HCT116 (cell line): ENCODE results near the gene KLK8. TPM values are rescaled to one million over a fixed set of nuclear protein-coding genes. Genes with fewer than 3 reads are reported as not detected.

Experiments
- ATAC-seq: fragments of 200-7000 bp; cut with Tn5 transposase; 2 replicates; pipeline ENCODE4 v1.9.1; 2020; ENCODE audit warnings: mild to moderate bottlenecking, moderate library complexity
- BruUV-seq: library from RNA; stranded (reverse); fragments of 400-500 nt; replicated peaks from 2 replicates; lab custom pipeline; 2021; lab: Mats Ljungman, UMichigan
- CTCF ChIA-PET: fragments of 300-600 bp; sonication (Branson Sonifier 250); formaldehyde crosslinking; loops from one replicate; lab custom pipeline; 2021; ENCODE audit warnings: antibody characterized with exemption; lab: Charles Lee
- POLR2A ChIA-PET: fragments of 300-600, 350-600 bp; sonication (Branson Sonifier 250); formaldehyde crosslinking; loops from one replicate; lab custom pipeline; 2021; ENCODE audit warnings: antibody characterized with exemption; lab: Charles Lee
- RAD21 ChIA-PET, 2 experiments: fragments of 300-600 bp; sonication (Branson Sonifier 250); formaldehyde crosslinking; loops; one replicate each; lab custom pipeline; 2023; ENCODE audit warnings: low total read pairs in 2 of 2; ENCODE audit not compliant: uncharacterized antibody in 2 of 2, unreplicated experiment in 2 of 2, low non-redundant PET in 1 of 2; lab: Charles Lee
- DNase-seq: peaks from one replicate; pipeline ENCODE4 v3.0.0-alpha.2; 2010; ENCODE audit warnings: low read depth, low spot score
- H2AFZ ChIP-seq: fragments of 200-600 bp; shearing (Covaris generic), sonication (generic); 2 replicates; pipeline ENCODE4 v1.6.1; 2017; ENCODE audit warnings: low read depth, mixed run types, mixed read lengths, antibody characterized with exemption, low read length; ENCODE audit not compliant: poor library complexity, severe bottlenecking
- H3K27ac ChIP-seq: 2 replicates; pipeline ENCODE4 v1.5.1; 2012; ENCODE audit warnings: low read depth, low read length
- H3K27me3 ChIP-seq: fragments of 200-600 bp; sonication (generic); 2 replicates; pipeline ENCODE4 v1.6.1; 2016; ENCODE audit warnings: mixed run types, low read length, mixed read lengths; ENCODE audit not compliant: insufficient read depth
- H3K36me3 ChIP-seq, 2 experiments: fragments of 200-500 bp in 1 of 2; fragments of 200-600 bp in 1 of 2; sonication (Bioruptor generic) in 1 of 2; sonication (generic) in 1 of 2; 2 replicates each; pipeline versions ENCODE4 v1.5.1 to v1.6.1; 2014 to 2016; ENCODE audit warnings: low read length in 2 of 2, inconsistent platforms in 1 of 2, mixed read lengths in 1 of 2, mixed run types in 1 of 2; ENCODE audit not compliant: insufficient read depth in 2 of 2, control insufficient read depth in 1 of 2
- H3K4me1 ChIP-seq, 2 experiments: fragments of 200-600 bp in 1 of 2; sonication (generic) in 1 of 2; 2 replicates each; pipeline versions ENCODE4 v1.5.1 to v1.6.1; 2012 to 2017; ENCODE audit warnings: low read length in 2 of 2, inconsistent platforms in 1 of 2, mild to moderate bottlenecking in 1 of 2, mixed read lengths in 1 of 2, mixed run types in 1 of 2, moderate library complexity in 1 of 2; ENCODE audit not compliant: insufficient read depth in 2 of 2, control insufficient read depth in 1 of 2
- H3K4me2 ChIP-seq: fragments of 200-600 bp; sonication (generic); 2 replicates; pipeline ENCODE4 v1.6.1; 2017; ENCODE audit warnings: mixed run types, low read length, mixed read lengths
- H3K4me3 ChIP-seq, 2 experiments: fragments of 200-600 bp in 1 of 2; sonication (generic) in 1 of 2; replicated peaks in 1 of 2; 2 replicates each; pipeline ENCODE4 v1.5.1; 2011 to 2016; ENCODE audit warnings: low read length in 2 of 2, control low read depth in 1 of 2, low read depth in 1 of 2, mild to moderate bottlenecking in 1 of 2, mixed read lengths in 1 of 2, mixed run types in 1 of 2
- H3K79me2 ChIP-seq: fragments of 200-600 bp; sonication (generic); 2 replicates; pipeline ENCODE4 v1.6.1; 2017; ENCODE audit warnings: mild to moderate bottlenecking, mixed run types, low read length, moderate library complexity, mixed read lengths; ENCODE audit not compliant: insufficient read depth
- H3K9ac ChIP-seq: fragments of 200-600 bp; sonication (generic); 2 replicates; pipeline ENCODE4 v1.6.1; 2016; ENCODE audit warnings: low read length, mixed read lengths
- H3K9me2 ChIP-seq: fragments of 200-600 bp; sonication (generic), shearing (Covaris generic); 2 replicates; pipeline ENCODE4 v1.6.1; 2017; ENCODE audit warnings: mixed run types, mild to moderate bottlenecking, moderate library complexity; ENCODE audit not compliant: insufficient read depth
- H3K9me3 ChIP-seq, 2 experiments: fragments of 200-500 bp in 1 of 2; fragments of 200-600 bp in 1 of 2; sonication (Bioruptor generic) in 1 of 2; sonication (generic) in 1 of 2; 2 replicates each; pipeline ENCODE4 v1.6.1; 2014 to 2017; ENCODE audit warnings: low read length in 2 of 2, mixed read lengths in 2 of 2, inconsistent platforms in 1 of 2, low read depth in 1 of 2, mild to moderate bottlenecking in 1 of 2, mixed run types in 1 of 2, moderate library complexity in 1 of 2; ENCODE audit not compliant: control insufficient read depth in 1 of 2, insufficient read depth in 1 of 2
- H4K20me1 ChIP-seq: fragments of 200-600 bp; sonication (generic), shearing (Covaris generic); 2 replicates; pipeline ENCODE4 v1.6.1; 2017; ENCODE audit warnings: mixed run types, mild to moderate bottlenecking, moderate library complexity; ENCODE audit not compliant: insufficient read depth
- CBX3 ChIP-seq: IDR thresholded peaks from 2 replicates; pipeline ENCODE4 v1.6.1; 2012; ENCODE audit warnings: low read depth
- CEBPB ChIP-seq: IDR thresholded peaks from 2 replicates; pipeline ENCODE4 v1.6.1; 2012; ENCODE audit warnings: low read depth
- EGR1 ChIP-seq: IDR thresholded peaks from 2 replicates; pipeline ENCODE4 v1.6.1; 2012; ENCODE audit warnings: low read depth
- ELF1 ChIP-seq: IDR thresholded peaks from 2 replicates; pipeline ENCODE4 v1.6.1; 2012; ENCODE audit warnings: low read depth, borderline replicate concordance
- FOSL1 ChIP-seq: IDR thresholded peaks from 2 replicates; pipeline ENCODE4 v1.6.1; 2012; ENCODE audit warnings: low read depth
- MAX ChIP-seq: IDR thresholded peaks from 2 replicates; pipeline ENCODE4 v1.6.1; 2012
- POLR2A ChIP-seq: IDR thresholded peaks from 2 replicates; pipeline ENCODE4 v1.7.0; 2011; ENCODE audit warnings: borderline replicate concordance; ENCODE audit not compliant: insufficient read depth, insufficient read length; ENCODE audit errors: extremely low read depth
- RAD21 ChIP-seq: IDR thresholded peaks from 2 replicates; pipeline ENCODE4 v1.6.1; 2012; ENCODE audit warnings: low read depth, mild to moderate bottlenecking
- SIN3A ChIP-seq: IDR thresholded peaks from 2 replicates; pipeline ENCODE4 v1.6.1; 2012; ENCODE audit warnings: low read depth
- SP1 ChIP-seq: IDR thresholded peaks from 2 replicates; pipeline ENCODE4 v1.6.1; 2012; ENCODE audit warnings: low read depth
- SRF ChIP-seq: IDR thresholded peaks from 2 replicates; pipeline ENCODE4 v1.6.1; 2012; ENCODE audit warnings: low read depth
- TCF7L2 ChIP-seq: IDR thresholded peaks from 2 replicates; pipeline ENCODE4 v1.7.0; 2011; ENCODE audit warnings: borderline replicate concordance, inconsistent platforms; ENCODE audit not compliant: insufficient read depth, insufficient read length; ENCODE audit errors: extremely low read depth
- YY1 ChIP-seq: IDR thresholded peaks from 2 replicates; pipeline ENCODE4 v1.6.1; 2011; ENCODE audit warnings: low read length, low read depth, moderate library complexity, mild to moderate bottlenecking; ENCODE audit not compliant: insufficient replicate concordance; ENCODE audit errors: extremely low read depth
- ZBTB33 ChIP-seq: IDR thresholded peaks from 2 replicates; pipeline ENCODE4 v1.6.1; 2011; ENCODE audit warnings: mild to moderate bottlenecking, low read length, moderate library complexity; ENCODE audit not compliant: insufficient replicate concordance; ENCODE audit errors: extremely low read depth
- ZFX ChIP-seq: fragments of 450-650 bp; IDR thresholded peaks from 2 replicates; pipeline ENCODE4 v1.6.1; 2017
- intact Hi-C: fragments of 100-400 bp; cut with micrococcal nuclease; formaldehyde crosslinking; loops from 2 replicates; pipeline ENCODE4 v1.10.0; 2022
- total RNA-seq: library from RNA; stranded (reverse); gene quantifications from one replicate; pipeline ENCODE4 v1.2.1, GENCODE V29; 2021; ENCODE audit not compliant: unreplicated experiment
- TF ChIP-seq, protein P1 (sequence below), 3 experiments: fragments of 200-600 bp in 1 of 3; sonication (generic) in 1 of 3; IDR thresholded peaks in 2 of 3; conservative IDR thresholded peaks in 1 of 3; 2 replicates each; pipeline ENCODE4 v1.5.1; 2012 to 2017; ENCODE audit warnings: low read depth in 2 of 3, low read length in 2 of 3, antibody characterized with exemption in 1 of 3, borderline replicate concordance in 1 of 3, control low read depth in 1 of 3, mild to moderate bottlenecking in 1 of 3, mixed read lengths in 1 of 3, mixed run types in 1 of 3, moderate library complexity in 1 of 3; ENCODE audit not compliant: insufficient read depth in 1 of 3
- TF ChIP-seq, protein P2 (sequence below): IDR thresholded peaks from 2 replicates; pipeline ENCODE4 v1.6.1; 2012; ENCODE audit warnings: low read depth

KLK8 gene
- total RNA-seq, 1 experiment from 2014 or later = 92.8 TPM

DNA sequence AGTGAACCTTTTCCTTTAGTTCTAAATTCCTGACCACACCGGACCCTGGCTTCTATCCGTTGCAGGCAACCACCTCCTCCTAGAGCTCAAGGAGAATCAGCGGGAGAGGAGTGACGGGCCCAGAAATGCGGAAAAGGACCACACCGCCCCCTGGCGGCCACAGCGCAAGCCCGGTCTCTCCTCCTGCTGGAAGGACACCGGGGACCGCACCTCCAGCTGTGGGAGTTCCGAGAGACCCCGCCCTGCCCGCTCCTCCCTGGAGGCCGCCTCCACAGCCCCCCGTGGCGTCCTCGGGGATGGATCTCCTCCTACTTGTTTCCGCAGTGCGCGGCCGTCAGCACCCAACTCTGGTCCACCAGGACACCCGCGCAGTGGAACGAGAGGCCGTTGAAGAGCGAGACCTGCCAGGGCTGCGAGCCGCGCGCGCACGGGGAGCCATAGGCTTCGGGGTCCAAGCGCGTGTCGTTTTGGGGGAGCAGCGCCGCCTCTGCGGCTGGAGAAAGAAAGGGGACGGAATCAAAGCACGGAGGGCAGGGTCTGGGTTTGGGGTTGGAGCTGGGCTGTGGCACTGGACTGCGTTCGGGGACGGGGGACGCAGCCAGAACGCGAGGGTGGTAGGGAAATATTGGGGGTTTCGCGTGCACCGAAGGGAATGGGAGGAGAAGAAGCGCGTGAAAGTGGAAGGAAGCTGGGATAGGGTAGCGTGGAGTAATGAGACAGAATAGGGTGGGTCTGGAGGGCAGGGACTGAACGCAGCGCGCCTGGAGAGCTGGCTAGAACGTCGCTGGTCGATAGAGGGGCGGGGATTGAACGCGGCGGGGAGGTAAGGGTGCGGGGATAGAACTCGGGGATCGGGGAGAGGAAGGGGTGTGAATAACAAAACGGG, 15.6 kb upstream of the KLK8 start:
- H3K9me3 ChIP-seq = no peaks in the 10 kb centered on the region
- no peaks in the 10 kb centered on the region for H3K36me3 ChIP-seq
- H3K4me1 ChIP-seq = peaks cover 18 to 67% of the 10 kb centered on the region in 2 experiments
- RAD21 ChIA-PET = interaction anchor here (0.6 to 1.8 kb wide), 11 partner anchors 15 to 108 kb away, joined by 3 to 14 read pairs (median 4); partner anchors contain the start of gene KLK8 (in 1 of the 2)
- peak overlapping the region; percentile 79 for H3K27ac ChIP-seq
- peak overlapping the region; percentile 60 to 73 for H3K4me3 ChIP-seq
- H3K27me3 ChIP-seq = no peaks in the 10 kb centered on the region
- H3K79me2 ChIP-seq = no peaks in the 10 kb centered on the region
- ATAC-seq (peak; percentile 72), DNase-seq (peak; percentile 83)
- BruUV-seq = no TSS peak
- peak overlapping the region; percentile 74 for H3K9ac ChIP-seq
- H3K4me2 ChIP-seq = peak overlapping the region; percentile 80
- no peaks in the 10 kb centered on the region for H3K9me2 ChIP-seq
- intact Hi-C loops = loop anchor here (1.0 to 2.0 kb wide), 3 partner anchors 48 to 111 kb away; partner anchors contain the start of gene KLK6
- CTCF ChIA-PET = interaction anchor here (0.6 to 7.3 kb wide), 27 partner anchors 9 to 313 kb away, joined by 3 to 140 read pairs (median 4); partner anchors contain the start of genes KLK11, KLK13, KLK6 and KLK8
- no peaks in the 10 kb centered on the region for H4K20me1 ChIP-seq
- H2AFZ ChIP-seq = peak overlapping the region; percentile 9
- POLR2A ChIA-PET = interaction anchor here (0.7 to 5.4 kb wide), 9 partner anchors 15 to 220 kb away, joined by 3 to 49 read pairs (median 4); partner anchors contain the start of genes KLK13, KLK6 and KLK8
- TF ChIP-seq ZBTB33 (no peak), TCF7L2 (no peak), MAX (peak; percentile 65), EGR1 (no peak; the same call in 1 of the 2 replicates), POLR2A (no peak), RAD21 (peak; percentile 97), YY1 (peak; percentile 22), SRF (no peak), CBX3 (peak; percentile 76), ELF1 (no peak; the same call in 1 of the 2 replicates), SIN3A (no peak), SP1 (peak; percentile 60; the same call in 1 of the 2 replicates), CEBPB (no peak), ZFX (no peak), FOSL1 (no peak)
- TF ChIP-seq, protein P1, sequence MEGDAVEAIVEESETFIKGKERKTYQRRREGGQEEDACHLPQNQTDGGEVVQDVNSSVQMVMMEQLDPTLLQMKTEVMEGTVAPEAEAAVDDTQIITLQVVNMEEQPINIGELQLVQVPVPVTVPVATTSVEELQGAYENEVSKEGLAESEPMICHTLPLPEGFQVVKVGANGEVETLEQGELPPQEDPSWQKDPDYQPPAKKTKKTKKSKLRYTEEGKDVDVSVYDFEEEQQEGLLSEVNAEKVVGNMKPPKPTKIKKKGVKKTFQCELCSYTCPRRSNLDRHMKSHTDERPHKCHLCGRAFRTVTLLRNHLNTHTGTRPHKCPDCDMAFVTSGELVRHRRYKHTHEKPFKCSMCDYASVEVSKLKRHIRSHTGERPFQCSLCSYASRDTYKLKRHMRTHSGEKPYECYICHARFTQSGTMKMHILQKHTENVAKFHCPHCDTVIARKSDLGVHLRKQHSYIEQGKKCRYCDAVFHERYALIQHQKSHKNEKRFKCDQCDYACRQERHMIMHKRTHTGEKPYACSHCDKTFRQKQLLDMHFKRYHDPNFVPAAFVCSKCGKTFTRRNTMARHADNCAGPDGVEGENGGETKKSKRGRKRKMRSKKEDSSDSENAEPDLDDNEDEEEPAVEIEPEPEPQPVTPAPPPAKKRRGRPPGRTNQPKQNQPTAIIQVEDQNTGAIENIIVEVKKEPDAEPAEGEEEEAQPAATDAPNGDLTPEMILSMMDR (IDR thresholded peaks at IDR 0.05 in 2 of 3, conservative IDR thresholded peaks at IDR 0.05 in 1 of 3; ENCODE audit: borderline replicate concordance in 1 of 3, insufficient read depth in 1 of 3, low read depth in 2 of 3, low read length in 2 of 3) = peak; percentile 92 to 96 (median 95)
- TF ChIP-seq, protein P2, sequence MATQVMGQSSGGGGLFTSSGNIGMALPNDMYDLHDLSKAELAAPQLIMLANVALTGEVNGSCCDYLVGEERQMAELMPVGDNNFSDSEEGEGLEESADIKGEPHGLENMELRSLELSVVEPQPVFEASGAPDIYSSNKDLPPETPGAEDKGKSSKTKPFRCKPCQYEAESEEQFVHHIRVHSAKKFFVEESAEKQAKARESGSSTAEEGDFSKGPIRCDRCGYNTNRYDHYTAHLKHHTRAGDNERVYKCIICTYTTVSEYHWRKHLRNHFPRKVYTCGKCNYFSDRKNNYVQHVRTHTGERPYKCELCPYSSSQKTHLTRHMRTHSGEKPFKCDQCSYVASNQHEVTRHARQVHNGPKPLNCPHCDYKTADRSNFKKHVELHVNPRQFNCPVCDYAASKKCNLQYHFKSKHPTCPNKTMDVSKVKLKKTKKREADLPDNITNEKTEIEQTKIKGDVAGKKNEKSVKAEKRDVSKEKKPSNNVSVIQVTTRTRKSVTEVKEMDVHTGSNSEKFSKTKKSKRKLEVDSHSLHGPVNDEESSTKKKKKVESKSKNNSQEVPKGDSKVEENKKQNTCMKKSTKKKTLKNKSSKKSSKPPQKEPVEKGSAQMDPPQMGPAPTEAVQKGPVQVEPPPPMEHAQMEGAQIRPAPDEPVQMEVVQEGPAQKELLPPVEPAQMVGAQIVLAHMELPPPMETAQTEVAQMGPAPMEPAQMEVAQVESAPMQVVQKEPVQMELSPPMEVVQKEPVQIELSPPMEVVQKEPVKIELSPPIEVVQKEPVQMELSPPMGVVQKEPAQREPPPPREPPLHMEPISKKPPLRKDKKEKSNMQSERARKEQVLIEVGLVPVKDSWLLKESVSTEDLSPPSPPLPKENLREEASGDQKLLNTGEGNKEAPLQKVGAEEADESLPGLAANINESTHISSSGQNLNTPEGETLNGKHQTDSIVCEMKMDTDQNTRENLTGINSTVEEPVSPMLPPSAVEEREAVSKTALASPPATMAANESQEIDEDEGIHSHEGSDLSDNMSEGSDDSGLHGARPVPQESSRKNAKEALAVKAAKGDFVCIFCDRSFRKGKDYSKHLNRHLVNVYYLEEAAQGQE = no peak
